GM19455 (cell line): Measurements from ENCODE around the gene CTPS2.
"Not testable (repeated sequence)": the region's sequence is repeated elsewhere in the genome, so short reads cannot be mapped to it uniquely, and the experiment has no call there.

ENCODE experiments used
- ATAC-seq: cut with Tn5 transposase; IDR thresholded peaks from one replicate; pipeline ENCODE4 v1.9.1; 2021; ENCODE audit not compliant: unreplicated experiment

The CTPS2 gene

GRCh38 chrX:16715638-16716037, 3.2 kb upstream of the CTPS2 start:
- not testable (repeated sequence) for ATAC-seq

GRCh38 chrX:16714504-16714903, 2.0 kb upstream of the CTPS2 start:
- no peak for ATAC-seq

GRCh38 chrX:16711893-16712547, 449 bp downstream of the CTPS2 start:
- ATAC-seq: peak; percentile 48

- no peak for ATAC-seq
Observed at GRCh38 chrX:16711219-16711811, 1.2 kb downstream of the CTPS2 start.

DNA sequence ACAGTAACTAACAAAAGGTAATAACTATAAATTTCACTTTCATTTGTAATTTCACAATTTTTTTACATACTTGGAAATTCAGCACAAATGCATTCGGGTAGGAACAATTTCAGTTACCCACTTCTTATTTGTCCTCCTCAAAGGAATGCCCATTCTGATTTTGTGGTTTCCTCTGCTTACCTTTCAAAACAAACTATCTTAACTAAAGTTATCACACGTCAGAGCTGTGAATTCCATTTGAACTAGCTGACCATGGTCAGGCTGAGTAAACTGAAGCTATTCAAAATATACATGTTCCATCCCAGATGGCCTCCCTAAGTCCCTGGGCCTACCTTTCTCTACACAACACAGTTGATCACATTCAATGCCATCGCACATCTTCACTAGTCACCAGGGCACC, 4.5 kb downstream of the CTPS2 start:
- ATAC-seq: no peak

DNA sequence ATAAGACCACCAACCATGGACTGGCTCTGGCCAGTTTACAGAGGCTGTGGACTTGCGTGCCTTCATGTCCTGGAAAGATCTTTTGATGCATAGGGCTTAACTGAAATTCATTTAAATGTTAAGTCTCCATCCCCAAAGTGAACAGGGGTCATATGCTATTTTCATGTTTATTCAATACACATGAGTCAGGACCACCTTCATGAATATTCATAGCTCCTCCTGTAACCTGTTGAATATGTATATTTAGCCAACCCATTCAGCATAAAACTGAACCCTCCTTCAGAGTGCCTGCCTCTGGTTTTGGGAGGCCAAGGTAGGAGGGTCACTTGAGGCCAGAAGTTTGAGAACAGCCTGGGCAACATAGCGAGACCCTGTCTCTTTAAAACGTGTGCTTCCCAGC, 7.1 kb downstream of the CTPS2 start:
- no peak for ATAC-seq

DNA sequence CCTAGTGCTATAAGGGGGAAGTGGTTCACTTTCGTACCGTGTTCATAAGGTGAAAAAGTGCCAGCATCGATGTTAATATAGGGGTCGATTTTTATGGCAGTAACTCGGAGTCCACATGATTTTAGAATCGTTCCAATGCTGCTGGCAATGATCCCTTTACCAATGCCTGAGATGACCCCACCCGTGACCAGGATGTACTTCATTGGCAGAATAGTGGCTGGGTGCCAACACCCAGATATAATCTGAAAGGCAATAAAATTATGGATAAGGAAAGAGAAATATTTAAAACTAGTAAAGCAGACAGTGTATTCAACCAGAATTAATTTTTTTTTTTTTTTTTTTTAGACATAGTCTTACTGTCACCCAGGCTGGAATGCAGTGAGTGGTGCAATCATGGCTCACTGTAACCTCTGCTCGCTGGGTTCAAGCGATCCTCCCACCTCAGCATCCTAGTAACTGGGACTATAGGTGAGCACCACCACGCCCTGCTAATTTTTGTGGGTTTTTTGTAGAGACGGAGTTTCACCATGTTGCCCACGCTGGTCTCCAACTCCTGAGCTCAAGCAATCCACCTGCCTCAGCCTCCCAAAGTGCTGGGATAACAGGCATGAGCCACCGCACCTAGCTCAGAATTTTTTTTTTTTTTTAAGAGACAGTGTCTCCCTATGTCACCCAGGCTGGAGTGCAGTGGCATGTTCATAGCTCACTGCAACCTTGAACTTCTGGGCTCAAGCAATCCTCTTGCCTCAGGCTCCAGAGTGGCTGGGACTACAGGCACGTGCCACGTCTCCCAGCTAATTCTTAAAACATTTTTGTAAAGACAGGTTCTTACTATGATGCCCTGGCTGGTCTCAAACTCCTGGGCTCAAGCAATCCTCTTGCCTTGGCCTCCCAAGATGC, 9.5 kb downstream of the CTPS2 start:
- ATAC-seq: no peak

DNA sequence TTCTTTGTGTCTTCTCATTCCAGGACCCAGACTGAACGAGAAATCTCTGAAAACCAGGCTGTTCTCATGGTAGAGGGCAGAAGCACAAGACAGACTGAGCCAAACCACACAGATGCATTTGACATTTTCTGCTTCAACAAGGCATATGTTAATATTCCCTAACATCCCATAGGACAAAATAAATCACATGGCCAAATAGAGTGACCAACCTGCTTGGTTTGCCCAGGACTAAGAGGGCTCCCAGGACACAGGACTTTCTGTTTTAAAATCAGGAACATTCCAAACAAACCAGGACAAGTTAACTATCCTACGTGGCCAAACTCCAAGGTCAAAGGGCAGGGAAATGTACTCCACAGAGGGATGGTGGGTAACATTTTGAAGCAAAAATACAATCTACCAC, 11.7 kb downstream of the CTPS2 start:
- ATAC-seq: no peak

DNA sequence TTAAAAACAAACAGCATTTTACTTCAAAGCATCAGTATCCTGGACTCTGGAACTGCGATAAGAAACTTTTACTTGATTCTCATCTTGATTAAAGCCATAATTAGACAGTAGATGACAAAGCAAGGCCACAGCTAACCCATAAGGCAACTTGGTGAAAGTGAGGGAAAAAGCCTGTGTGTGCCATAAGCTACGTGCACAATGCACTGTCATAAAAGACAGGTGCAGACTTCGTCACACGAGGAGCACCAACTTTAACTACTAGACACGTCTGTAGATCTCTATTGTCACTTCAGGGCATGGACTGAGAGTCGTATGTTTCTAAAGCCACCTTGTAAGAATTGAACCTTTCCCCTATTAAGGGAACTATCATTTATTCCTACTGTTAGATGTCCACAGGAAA, 13.1 kb downstream of the CTPS2 start:
- no peak for ATAC-seq

DNA sequence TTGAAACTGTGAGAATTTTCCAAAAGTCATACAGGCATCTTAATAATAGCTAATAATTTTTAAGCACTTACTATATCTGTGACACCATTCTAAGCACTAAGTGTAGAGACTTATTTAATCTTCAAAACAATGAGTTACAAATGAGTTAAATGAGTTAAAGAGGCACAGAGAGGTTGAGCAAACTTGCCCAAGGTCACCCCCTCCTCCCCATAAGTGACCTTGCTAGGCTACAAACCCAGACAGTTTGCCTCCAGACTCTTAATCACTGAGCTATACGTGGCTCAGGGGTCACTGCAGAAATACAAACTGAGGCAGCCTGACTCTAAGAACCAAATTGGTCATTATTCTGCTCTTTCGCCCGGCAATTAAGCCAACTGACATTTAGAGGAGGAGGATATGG, 15.5 kb downstream of the CTPS2 start:
- no peak for ATAC-seq

DNA sequence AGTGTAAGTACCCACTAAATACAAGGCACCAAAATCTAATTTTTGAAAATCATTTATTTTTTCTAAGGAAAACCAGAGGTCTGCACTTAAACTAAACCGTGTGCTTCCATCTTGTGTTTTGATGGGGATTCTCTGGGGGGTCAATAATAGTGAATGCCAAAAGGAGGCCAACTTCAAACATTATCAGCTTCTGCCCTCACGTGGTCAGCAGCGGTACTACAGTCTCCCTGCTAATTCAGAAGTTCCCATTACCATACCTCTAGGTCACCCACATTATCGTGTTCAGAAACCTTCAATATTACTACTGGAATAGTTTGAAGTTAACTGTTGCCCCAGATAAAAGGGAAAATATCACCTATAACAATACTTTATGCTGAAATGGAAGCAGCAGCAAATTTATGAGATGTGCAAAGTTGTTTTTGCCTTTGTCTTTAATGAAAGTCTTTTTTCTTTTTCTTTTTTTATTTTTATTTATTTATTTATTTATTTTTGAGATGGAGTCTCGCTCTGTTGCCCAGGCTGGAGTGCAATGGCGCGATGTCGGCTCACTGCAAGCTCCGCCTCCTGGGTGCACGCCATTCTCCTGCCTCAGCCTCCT, 17.3 kb downstream of the CTPS2 start:
- no peak for ATAC-seq

DNA sequence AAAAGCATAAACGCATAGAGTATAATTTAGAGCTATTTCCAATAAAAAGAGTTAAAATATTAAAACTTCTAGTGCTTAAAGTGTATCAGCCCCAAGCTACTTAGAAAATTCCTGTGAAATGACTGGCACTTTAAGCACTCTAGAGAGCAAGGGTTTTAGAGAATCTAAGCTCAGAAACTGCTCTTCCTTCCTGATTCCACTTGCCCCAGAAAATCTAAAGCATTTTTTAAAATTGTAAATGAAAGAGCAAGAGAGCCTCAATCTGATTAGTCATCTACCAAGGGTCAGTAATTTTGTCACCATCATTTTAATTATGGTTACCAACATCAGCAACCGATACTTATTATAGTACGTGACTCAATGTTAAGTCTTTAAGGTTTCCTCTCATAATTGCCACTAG, 25.0 kb downstream of the CTPS2 start:
- no peak for ATAC-seq

DNA sequence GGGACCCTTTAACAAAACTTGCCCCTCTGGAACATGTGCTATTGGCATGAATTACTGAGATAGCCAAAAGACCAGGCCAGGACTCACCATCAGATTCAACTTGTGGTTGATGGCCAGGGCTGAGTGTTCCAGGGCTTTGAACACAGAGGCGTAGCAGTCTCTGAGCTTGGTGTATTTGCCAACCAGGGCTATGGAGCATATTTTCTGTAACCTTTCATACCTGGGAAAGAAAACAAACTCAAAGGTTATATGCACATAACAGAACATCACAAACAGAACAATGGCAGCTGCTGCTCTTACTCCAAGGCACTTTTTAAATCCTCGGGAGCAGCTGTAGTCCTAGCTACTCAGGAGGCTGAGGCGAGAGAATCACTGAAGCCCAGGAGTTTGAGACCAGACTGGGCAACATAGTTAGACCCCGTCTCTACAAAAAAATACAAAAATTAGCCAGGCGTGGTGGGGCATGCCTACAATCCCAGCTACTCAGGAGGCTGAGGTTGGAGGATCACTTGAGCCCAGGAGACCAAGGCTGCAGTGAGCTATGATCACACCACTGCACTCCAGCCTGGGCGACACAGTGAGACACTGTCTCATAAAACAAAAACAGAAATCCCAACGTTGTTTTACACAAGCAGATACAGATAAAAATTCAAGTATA, 29.3 kb downstream of the CTPS2 start:
- ATAC-seq: no peak

- ATAC-seq: no peak
Observed at GRCh38 chrX:16678689-16679088, 33.8 kb downstream of the CTPS2 start.

- no peak for ATAC-seq
Observed at GRCh38 chrX:16671005-16671404, 41.5 kb downstream of the CTPS2 start.

GRCh38 chrX:16666541-16666940, 45.9 kb downstream of the CTPS2 start:
- no peak for ATAC-seq

DNA sequence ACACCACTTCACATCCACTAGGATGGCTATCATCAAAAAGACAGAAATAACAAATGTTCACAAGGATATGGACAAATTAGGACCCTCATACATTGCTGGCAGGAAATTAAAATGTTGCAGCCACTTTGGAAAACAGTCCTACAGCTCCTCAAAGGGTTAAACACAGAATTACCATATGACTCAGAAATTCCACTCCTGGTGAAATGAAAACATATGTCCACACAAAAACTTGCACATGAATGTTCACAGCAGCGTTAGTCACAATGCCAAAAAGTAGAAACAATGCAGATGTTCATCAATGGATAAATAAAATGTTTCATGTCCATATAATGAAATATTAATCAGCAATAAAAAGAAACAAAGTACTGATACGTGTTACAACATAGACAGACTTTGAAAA, 47.4 kb downstream of the CTPS2 start:
- ATAC-seq: no peak

- ATAC-seq: no peak
Observed at GRCh38 chrX:16664626-16665025, 47.8 kb downstream of the CTPS2 start.

DNA sequence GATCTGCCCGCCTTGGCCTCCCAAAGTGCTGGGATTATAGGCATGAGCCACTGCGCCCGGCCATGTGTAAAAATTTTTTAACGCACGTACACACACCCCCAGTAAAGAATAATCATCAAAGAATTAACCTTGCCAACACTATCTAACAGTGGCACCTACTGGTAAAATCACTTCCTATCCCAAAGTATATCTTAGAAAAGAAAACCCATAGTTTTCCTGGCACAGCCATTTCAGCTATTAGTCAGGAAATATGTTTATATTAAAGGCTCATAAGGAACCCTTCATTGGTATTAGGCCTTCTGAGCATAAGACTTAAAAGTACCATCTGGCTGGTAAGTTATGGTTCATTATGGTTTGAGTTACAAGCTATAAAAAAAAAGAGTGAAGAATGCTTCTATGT, 48.4 kb downstream of the CTPS2 start:
- no peak for ATAC-seq

GRCh38 chrX:16662402-16662801, 50.1 kb downstream of the CTPS2 start:
- no peak for ATAC-seq

DNA sequence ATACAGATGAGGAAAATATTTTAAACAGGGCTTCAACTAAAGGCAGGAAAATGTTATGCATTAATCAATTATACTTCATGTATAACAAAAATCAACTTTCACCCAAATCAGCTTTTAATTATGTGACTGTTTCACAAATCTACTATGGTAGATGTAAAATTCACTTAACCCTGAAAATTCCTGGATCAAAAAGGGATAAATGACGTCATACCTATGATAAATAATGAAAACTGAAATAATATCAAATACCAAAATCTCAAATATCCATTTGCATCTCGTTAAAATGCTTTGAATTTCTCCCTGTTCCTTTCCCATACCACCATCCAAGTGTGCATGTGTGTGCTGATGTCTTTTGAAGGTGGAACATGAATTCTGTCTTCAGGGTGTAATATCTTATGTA, 51.0 kb downstream of the CTPS2 start:
- no peak for ATAC-seq
